HG03575 (cell line): ENCODE data around the gene RNF169.
"Not testable (repeated sequence)": the region's sequence is repeated elsewhere in the genome, so short reads cannot be mapped to it uniquely, and the experiment has no call there.

ENCODE experiments used
- ATAC-seq: cut with Tn5 transposase; IDR thresholded peaks from one replicate; pipeline ENCODE4 v1.9.1; 2021; ENCODE audit not compliant: unreplicated experiment, insufficient number of reproducible peaks, low FRiP score; ENCODE audit errors: extremely low read depth

The RNF169 gene

GRCh38 chr11:74806267-74806666, 57.6 kb downstream of the RNF169 start:
- no peak for ATAC-seq

GRCh38 chr11:74809801-74810200, 61.2 kb downstream of the RNF169 start:
- ATAC-seq: no peak

GRCh38 chr11:74815966-74816365, 67.3 kb downstream of the RNF169 start:
- ATAC-seq: no peak

- ATAC-seq: no peak
These were observed 68.0 kb downstream of the RNF169 start for GRCh38 chr11:74816664-74817063.

GRCh38 chr11:74818283-74818946, 69.8 kb downstream of the RNF169 start:
- ATAC-seq: no peak

- no peak for ATAC-seq
These were observed 70.8 kb downstream of the RNF169 start for GRCh38 chr11:74819400-74819799.

- ATAC-seq: no peak
These were observed 72.1 kb downstream of the RNF169 start for GRCh38 chr11:74820763-74821162.

- ATAC-seq: no peak
These were observed 73.5 kb downstream of the RNF169 start for GRCh38 chr11:74822170-74822569.

GRCh38 chr11:74824285-74824982, 75.8 kb downstream of the RNF169 start:
- ATAC-seq: no peak

GRCh38 chr11:74825596-74825995, 76.9 kb downstream of the RNF169 start:
- not testable (repeated sequence) for ATAC-seq

- ATAC-seq: no peak
These were observed 78.3 kb downstream of the RNF169 start for GRCh38 chr11:74826901-74827300.

GRCh38 chr11:74837191-74837590, 88.5 kb downstream of the RNF169 start:
- no peak for ATAC-seq

- ATAC-seq: no peak
These were observed 89.5 kb downstream of the RNF169 start for GRCh38 chr11:74838188-74838587.

- ATAC-seq: no peak
These were observed 90.8 kb downstream of the RNF169 start for GRCh38 chr11:74839446-74839845.

GRCh38 chr11:74839971-74840370, 91.3 kb downstream of the RNF169 start:
- ATAC-seq: no peak

- ATAC-seq: no peak
These were observed 91.8 kb downstream of the RNF169 start for GRCh38 chr11:74840486-74840885.

GRCh38 chr11:74842967-74843366, 94.3 kb downstream of the RNF169 start:
- ATAC-seq: no peak

- no peak for ATAC-seq
These were observed 95.4 kb downstream of the RNF169 start for GRCh38 chr11:74844072-74844471.

GRCh38 chr11:74844865-74845264, 96.2 kb downstream of the RNF169 start:
- ATAC-seq: no peak

- no peak for ATAC-seq
These were observed 97.4 kb downstream of the RNF169 start for GRCh38 chr11:74845978-74846517.
